Ovary (tissue), 3 donors: ENCODE measurements around the gene KCTD17.

Source experiments
- EP300 ChIP-seq: sonication (generic); formaldehyde crosslinking; IDR thresholded peaks from one replicate; pipeline ENCODE4 v1.6.1; 2017; ENCODE audit warnings: antibody characterized with exemption
- POLR2A ChIP-seq: fragments of 450-650 bp; IDR thresholded peaks from one replicate; pipeline ENCODE4 v1.6.1; 2017; ENCODE audit warnings: antibody characterized with exemption, mild to moderate bottlenecking, moderate library complexity
- TF ChIP-seq, protein P1 (sequence below), 3 donors: fragments of 450-650 bp in 2 of 3; fragments of 200-600 bp in 1 of 3; IDR thresholded peaks; one replicate each; pipeline versions ENCODE4 v1.5.1 to v1.8.0; 2016 to 2022; ENCODE audit warnings: antibody characterized with exemption in 3 of 3, mild to moderate bottlenecking in 1 of 3
- donor health status: DM: no; HTN: no; CAD: no.

DNA sequence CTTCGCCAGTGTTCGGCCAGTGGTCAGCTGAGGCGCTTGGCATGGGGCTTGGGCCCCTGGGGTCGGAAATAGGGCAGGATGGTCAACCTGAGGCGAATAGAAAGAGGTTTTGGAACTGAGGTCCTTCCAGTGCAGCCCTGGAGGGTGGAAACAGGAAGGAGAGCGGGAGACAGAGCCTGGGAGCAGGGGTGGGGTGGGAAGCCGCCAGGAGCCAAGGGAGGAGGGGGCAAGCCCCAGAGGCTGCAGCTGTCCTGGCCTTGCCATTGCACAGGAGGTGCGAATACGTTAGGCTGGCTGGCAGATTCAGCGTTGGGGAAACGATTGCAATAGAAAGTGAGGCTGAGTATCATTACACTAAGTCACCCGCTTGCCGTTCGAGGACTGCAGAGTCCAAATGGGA is 13.9 kb upstream of the KCTD17 start:
- TF ChIP-seq, protein P1, sequence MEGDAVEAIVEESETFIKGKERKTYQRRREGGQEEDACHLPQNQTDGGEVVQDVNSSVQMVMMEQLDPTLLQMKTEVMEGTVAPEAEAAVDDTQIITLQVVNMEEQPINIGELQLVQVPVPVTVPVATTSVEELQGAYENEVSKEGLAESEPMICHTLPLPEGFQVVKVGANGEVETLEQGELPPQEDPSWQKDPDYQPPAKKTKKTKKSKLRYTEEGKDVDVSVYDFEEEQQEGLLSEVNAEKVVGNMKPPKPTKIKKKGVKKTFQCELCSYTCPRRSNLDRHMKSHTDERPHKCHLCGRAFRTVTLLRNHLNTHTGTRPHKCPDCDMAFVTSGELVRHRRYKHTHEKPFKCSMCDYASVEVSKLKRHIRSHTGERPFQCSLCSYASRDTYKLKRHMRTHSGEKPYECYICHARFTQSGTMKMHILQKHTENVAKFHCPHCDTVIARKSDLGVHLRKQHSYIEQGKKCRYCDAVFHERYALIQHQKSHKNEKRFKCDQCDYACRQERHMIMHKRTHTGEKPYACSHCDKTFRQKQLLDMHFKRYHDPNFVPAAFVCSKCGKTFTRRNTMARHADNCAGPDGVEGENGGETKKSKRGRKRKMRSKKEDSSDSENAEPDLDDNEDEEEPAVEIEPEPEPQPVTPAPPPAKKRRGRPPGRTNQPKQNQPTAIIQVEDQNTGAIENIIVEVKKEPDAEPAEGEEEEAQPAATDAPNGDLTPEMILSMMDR (IDR thresholded peaks at IDR 0.05) = no peak
- TF ChIP-seq EP300 (no peak), POLR2A (no peak)
